HepG2 (cell line): ENCODE results near the gene DUSP15. TPM values are rescaled to one million over a fixed set of nuclear protein-coding genes. Genes with fewer than 3 reads are reported as not detected.

Experiments used
- ATAC-seq: fragments of 200-7000 bp; cut with Tn5 transposase; 3 replicates; pipeline ENCODE4 v1.9.1; 2020; ENCODE audit warnings: mild to moderate bottlenecking, moderate library complexity
- BruUV-seq: library from RNA; stranded (reverse); fragments of 400-500 nt; replicated peaks from 2 replicates; lab custom pipeline; 2021; lab: Mats Ljungman, UMichigan
- CTCF ChIA-PET: fragments of 300-600 bp; formaldehyde crosslinking; extraction: SDS; loops from one replicate; lab custom pipeline; 2021; ENCODE audit warnings: low total read pairs, inconsistent platforms, low intra/inter-chr PET ratio; lab: Yijun Ruan, JAX
- POLR2A ChIA-PET: fragments of 350-600 bp; sonication (Branson Sonifier 250); formaldehyde crosslinking; loops from one replicate; lab custom pipeline; 2020; ENCODE audit warnings: antibody characterized with exemption, inconsistent platforms; lab: Yijun Ruan, JAX
- DNase-seq: peaks from one replicate; pipeline ENCODE4 v3.0.0-alpha.2; 2015; ENCODE audit warnings: low spot score
- FAIRE-seq: peaks from 3 replicates; lab custom pipeline; 2011; peaks lifted over from hg19 to GRCh38; lab: Jason Lieb, UNC
- H2AFZ ChIP-seq: one replicate; pipeline ENCODE4 v1.6.1; 2011; ENCODE audit warnings: low read length, inconsistent platforms
- H3K27ac ChIP-seq: fragments of 300-600 bp; 3 replicates; pipeline ENCODE4 v1.8.0; 2011; ENCODE audit warnings: mixed run types, mild to moderate bottlenecking, mixed read lengths, low read length, inconsistent platforms; ENCODE audit not compliant: insufficient read depth; ENCODE audit errors: extremely low read length
- H3K27me3 ChIP-seq, 2 experiments: fragments of 200-600 bp in 1 of 2; 2 replicates in 1 of 2; 3 replicates in 1 of 2; pipeline versions ENCODE4 v1.6.0 to v1.8.0; 2011; ENCODE audit warnings: low read length in 2 of 2, mild to moderate bottlenecking in 2 of 2, moderate library complexity in 2 of 2, inconsistent platforms in 1 of 2; ENCODE audit not compliant: insufficient read depth in 2 of 2, control insufficient read depth in 1 of 2
- H3K36me3 ChIP-seq, 2 experiments: fragments of 200-600 bp in 1 of 2; replicated peaks in 1 of 2; 2 replicates in 1 of 2; 3 replicates in 1 of 2; pipeline versions ENCODE4 v1.5.1 to v1.8.0; 2011; ENCODE audit warnings: low read length in 2 of 2, inconsistent platforms in 1 of 2; ENCODE audit not compliant: insufficient read depth in 2 of 2, control insufficient read depth in 1 of 2
- H3K4me1 ChIP-seq: 2 replicates; pipeline ENCODE4 v1.5.1; 2012; ENCODE audit warnings: low read length, inconsistent platforms; ENCODE audit not compliant: insufficient read depth
- H3K4me2 ChIP-seq: 2 replicates; pipeline ENCODE4 v1.6.0; 2011; ENCODE audit warnings: low read depth, low read length, inconsistent platforms
- H3K4me3 ChIP-seq, 3 experiments: fragments of 200-600 bp in 1 of 3; sonication (generic), shearing (Covaris generic) in 1 of 3; replicated peaks in 1 of 3; 2 replicates each; pipeline ENCODE4 v1.5.1; 2011 to 2016; ENCODE audit warnings: low read length in 3 of 3, inconsistent platforms in 2 of 3, low read depth in 2 of 3, mild to moderate bottlenecking in 2 of 3, control low read depth in 1 of 3, mixed read lengths in 1 of 3; ENCODE audit not compliant: insufficient read depth in 1 of 3
- H3K79me2 ChIP-seq: one replicate; pipeline ENCODE4 v1.6.1; 2011; ENCODE audit warnings: low read length, inconsistent platforms; ENCODE audit not compliant: insufficient read depth
- H3K9ac ChIP-seq: 2 replicates; pipeline ENCODE4 v1.6.0; 2011; ENCODE audit warnings: mild to moderate bottlenecking, low read depth, low read length, inconsistent platforms; ENCODE audit not compliant: insufficient read depth
- H3K9me3 ChIP-seq: 2 replicates; pipeline ENCODE4 v1.5.1; 2012; ENCODE audit warnings: mild to moderate bottlenecking, low read length
- H4K20me1 ChIP-seq: 2 replicates; pipeline ENCODE4 v1.6.0; 2011; ENCODE audit warnings: inconsistent platforms, mild to moderate bottlenecking, low read length, moderate library complexity; ENCODE audit not compliant: insufficient read depth
- BHLHE40 ChIP-seq: IDR thresholded peaks from 2 replicates; pipeline ENCODE4 v1.6.1; 2011; ENCODE audit warnings: low read length, improper control_type of control experiment
- BRCA1 ChIP-seq: sonication (generic); formaldehyde crosslinking; IDR thresholded peaks from 2 replicates; pipeline ENCODE4 v1.4.0; 2020; ENCODE audit warnings: missing genetic modification reagents
- CHD2 ChIP-seq: IDR thresholded peaks from 2 replicates; pipeline ENCODE4 v1.6.1; 2011; ENCODE audit warnings: low read depth, low read length, improper control_type of control experiment
- KLF15 ChIP-seq: sonication (generic); formaldehyde crosslinking; IDR thresholded peaks from 2 replicates; pipeline ENCODE4 v1.8.1; 2023; ENCODE audit warnings: borderline replicate concordance, mild to moderate bottlenecking, inconsistent platforms, missing genetic modification reagents, mixed read lengths
- MAZ ChIP-seq, 2 experiments: sonication (generic) in 1 of 2; formaldehyde crosslinking in 1 of 2; IDR thresholded peaks; 2 replicates each; pipeline versions ENCODE4 v1.5.0 to v1.6.1; 2012 to 2020; ENCODE audit warnings: low read depth in 2 of 2, mild to moderate bottlenecking in 2 of 2, borderline replicate concordance in 1 of 2, improper control_type of control experiment in 1 of 2, low read length in 1 of 2, missing genetic modification reagents in 1 of 2, moderate library complexity in 1 of 2
- MEIS2 ChIP-seq: sonication (generic); formaldehyde crosslinking; IDR thresholded peaks from 2 replicates; pipeline ENCODE4 v1.9.0; 2021; ENCODE audit warnings: mild to moderate bottlenecking, missing genetic modification reagents
- MTF1 ChIP-seq: sonication (generic); formaldehyde crosslinking; IDR thresholded peaks from 2 replicates; pipeline ENCODE4 v1.5.0; 2020; ENCODE audit warnings: missing genetic modification reagents
- NKX3-1 ChIP-seq: sonication (generic); formaldehyde crosslinking; IDR thresholded peaks from 2 replicates; pipeline ENCODE4 v1.5.0; 2020; ENCODE audit warnings: missing genetic modification reagents
- SAP130 ChIP-seq: IDR thresholded peaks from 2 replicates; pipeline ENCODE4 v1.6.1; 2016; ENCODE audit warnings: low read depth
- SIX4 ChIP-seq: sonication (generic); formaldehyde crosslinking; IDR thresholded peaks from 2 replicates; pipeline ENCODE4 v1.4.0; 2020; ENCODE audit warnings: missing genetic modification reagents
- TBX3 ChIP-seq: fragments of 450-650 bp; IDR thresholded peaks from 2 replicates; pipeline ENCODE4 v1.6.1; 2017; ENCODE audit warnings: antibody characterized with exemption, mild to moderate bottlenecking, inconsistent platforms, borderline replicate concordance
- TRIM24 ChIP-seq: sonication (generic); formaldehyde crosslinking; IDR thresholded peaks from 2 replicates; pipeline ENCODE4 v1.8.0; 2022; ENCODE audit warnings: mild to moderate bottlenecking, missing genetic modification reagents
- ZBTB3 ChIP-seq: sonication (generic); formaldehyde crosslinking; IDR thresholded peaks from 2 replicates; pipeline ENCODE4 v1.4.0; 2020; ENCODE audit warnings: low read depth, mild to moderate bottlenecking, moderate library complexity, missing genetic modification reagents, borderline replicate concordance
- ZNF143 ChIP-seq: sonication (generic); formaldehyde crosslinking; IDR thresholded peaks from 2 replicates; pipeline ENCODE4 v1.4.0; 2020; ENCODE audit warnings: missing genetic modification reagents
- ZNF205 ChIP-seq: IDR thresholded peaks from 2 replicates; pipeline ENCODE4 v1.6.1; 2018; ENCODE audit warnings: missing biosample characterization, missing genetic modification reagents
- ZNF362 ChIP-seq: sonication (generic); formaldehyde crosslinking; IDR thresholded peaks from 2 replicates; pipeline ENCODE4 v1.4.0; 2020; ENCODE audit warnings: missing genetic modification reagents, mild to moderate bottlenecking, borderline replicate concordance
- ZNF777 ChIP-seq: sonication (generic); formaldehyde crosslinking; IDR thresholded peaks from 2 replicates; pipeline ENCODE4 v1.4.0; 2020; ENCODE audit warnings: missing genetic modification reagents
- ZXDC ChIP-seq: sonication (generic); formaldehyde crosslinking; IDR thresholded peaks from 2 replicates; pipeline ENCODE4 v1.5.0; 2020; ENCODE audit warnings: mild to moderate bottlenecking, missing genetic modification reagents
- ZZZ3 ChIP-seq: sonication (generic); formaldehyde crosslinking; IDR thresholded peaks from 2 replicates; pipeline ENCODE4 v1.4.0; 2020; ENCODE audit warnings: missing genetic modification reagents, mild to moderate bottlenecking, borderline replicate concordance
- WGBS: methylation state at CpG from one replicate; pipeline ENCODE4 v1.1.6; 2017; ENCODE audit warnings: low lambda C conversion rate; 5-methylcytosine and 5-hydroxymethylcytosine counted together
- in situ Hi-C: cut with HindIII; loops from 2 replicates; pipeline ENCODE4 v1.10.0; 2017; ENCODE audit warnings: low pct_unique_long_range_greater_than_20kb; ENCODE audit not compliant: extremely low pct_ligation_motif_present
- intact Hi-C: fragments of 100-400 bp; cut with micrococcal nuclease; formaldehyde crosslinking; loops from one replicate; pipeline ENCODE4 v1.10.0; 2022; ENCODE audit not compliant: unreplicated experiment
- polyA plus RNA-seq, 8 experiments: library from polyadenylated mRNA; depleted of rRNA in 3 of 8; stranded (reverse) in 7 of 8; unstranded in 1 of 8; fragments of >200 nt; fragmentation: Illumina TruSeq in 4 of 8; extraction: Trizol in 4 of 8; gene quantifications; 2 replicates each; pipeline versions ENCODE4 v1.2.1 to v1.2.3, GENCODE V29; 2011 to 2016; ENCODE audit warnings: low read depth in 4 of 8, missing spikeins in 1 of 8, mixed read lengths in 1 of 8; ENCODE audit not compliant: insufficient read depth in 1 of 8
- total RNA-seq, 5 experiments: library from RNA; depleted of rRNA; stranded (reverse); fragments of >200 nt; fragmentation: Illumina TruSeq; extraction: Trizol; gene quantifications; 2 replicates each; pipeline ENCODE4 v1.2.3, GENCODE V29; 2016; ENCODE audit warnings: low read depth in 1 of 5
- TF ChIP-seq, protein P1 (sequence below): sonication (generic); formaldehyde crosslinking; IDR thresholded peaks from 2 replicates; pipeline ENCODE4 v1.5.1; 2020; ENCODE audit warnings: missing genetic modification reagents, mild to moderate bottlenecking, borderline replicate concordance

The DUSP15 gene
- total and polyA plus RNA-seq, 2 of the 13 experiments (the other 11 are each of a cell fraction or from before 2014, with no cell fraction given) = 0.17 to 0.93 TPM

DNA sequence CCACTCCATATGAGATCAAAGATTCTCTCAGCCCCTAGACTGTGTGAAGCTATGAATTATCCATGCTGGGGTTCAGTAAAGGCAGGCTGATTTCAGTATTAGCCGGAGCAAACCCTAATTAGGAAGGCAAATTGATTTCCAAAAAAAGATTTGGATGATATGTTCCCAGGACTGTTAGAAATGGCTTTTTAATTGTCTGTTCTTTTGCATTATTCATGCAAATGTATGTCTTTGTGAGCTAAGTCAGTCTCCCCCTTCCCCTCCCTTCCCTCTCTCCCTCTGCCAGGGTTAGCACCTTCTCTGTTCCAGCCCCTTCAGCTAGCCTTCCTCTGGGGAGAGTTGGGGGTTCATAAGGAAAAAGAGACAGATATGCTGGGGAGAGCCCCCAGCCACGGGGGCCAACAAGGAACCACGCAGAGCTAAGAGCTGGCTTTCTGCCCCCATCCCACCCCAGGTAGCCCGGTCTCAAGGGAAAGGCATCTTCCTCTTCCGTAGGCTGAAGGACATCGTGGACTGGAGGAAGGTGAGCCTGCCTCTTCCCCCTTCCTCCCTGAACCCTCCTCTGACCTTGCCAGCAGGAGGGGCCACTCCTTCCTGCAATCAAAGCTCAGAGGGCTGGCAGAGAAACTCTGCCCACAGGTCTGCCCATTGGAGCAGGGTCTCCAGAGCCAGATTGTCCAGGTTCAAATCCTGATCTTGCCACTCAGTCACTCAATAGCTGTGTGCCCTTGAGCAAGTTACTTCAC is 49.3 kb upstream of the DUSP15 start:
- Histone ChIP-seq H3K27me3 (peaks cover 7 to 68% of the 10 kb centered on the region in 2 experiments), H3K9ac (no peak overlapping the region), H3K4me3 (no peak overlapping the region), H2AFZ (no peak overlapping the region), H3K36me3 (no peaks in the 10 kb centered on the region), H3K27ac (no peak overlapping the region), H3K4me1 (no peaks in the 10 kb centered on the region), H4K20me1 (no peaks in the 10 kb centered on the region), H3K79me2 (no peaks in the 10 kb centered on the region), H3K9me3 (no peaks in the 10 kb centered on the region), H3K4me2 (no peak overlapping the region)
- ATAC-seq (no peak), FAIRE-seq (no peak), DNase-seq (no peak)
- ChIA-PET POLR2A (no interaction called here), CTCF (no interaction called here)
- TF ChIP-seq ZNF205 (no peak), CHD2 (no peak), ZNF777 (no peak), ZZZ3 (no peak), ZXDC (CRISPR knock-in tag) (no peak), MEIS2 (CRISPR knock-in tag) (no peak), ZNF362 (no peak), MTF1 (CRISPR knock-in tag) (no peak), BHLHE40 (no peak), TBX3 (no peak), SIX4 (no peak), MAZ (IDR thresholded peaks at IDR 0.05; ENCODE audit: borderline replicate concordance, low read depth, low read length) (no peak), MAZ (CRISPR knock-in tag; IDR thresholded peaks at IDR 0.05; ENCODE audit: low read depth) (no peak), ZNF143 (CRISPR knock-in tag) (no peak), NKX3-1 (CRISPR knock-in tag) (no peak), BRCA1 (CRISPR knock-in tag) (no peak), SAP130 (no peak), KLF15 (CRISPR knock-in tag) (no peak), ZBTB3 (CRISPR knock-in tag) (no peak), TRIM24 (CRISPR knock-in tag) (no peak)
- TF ChIP-seq, protein P1, sequence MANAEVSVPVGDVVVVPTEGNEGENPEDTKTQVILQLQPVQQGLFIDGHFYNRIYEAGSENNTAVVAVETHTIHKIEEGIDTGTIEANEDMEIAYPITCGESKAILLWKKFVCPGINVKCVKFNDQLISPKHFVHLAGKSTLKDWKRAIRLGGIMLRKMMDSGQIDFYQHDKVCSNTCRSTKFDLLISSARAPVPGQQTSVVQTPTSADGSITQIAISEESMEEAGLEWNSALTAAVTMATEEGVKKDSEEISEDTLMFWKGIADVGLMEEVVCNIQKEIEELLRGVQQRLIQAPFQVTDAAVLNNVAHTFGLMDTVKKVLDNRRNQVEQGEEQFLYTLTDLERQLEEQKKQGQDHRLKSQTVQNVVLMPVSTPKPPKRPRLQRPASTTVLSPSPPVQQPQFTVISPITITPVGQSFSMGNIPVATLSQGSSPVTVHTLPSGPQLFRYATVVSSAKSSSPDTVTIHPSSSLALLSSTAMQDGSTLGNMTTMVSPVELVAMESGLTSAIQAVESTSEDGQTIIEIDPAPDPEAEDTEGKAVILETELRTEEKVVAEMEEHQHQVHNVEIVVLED (CRISPR knock-in tag) = no peak
- in situ Hi-C loops (no loop called here), intact Hi-C loops (no loop called here)
- 22% methylated on average over 6 of the region's 6 CpGs for whole genome bisulfite sequencing
- no TSS peak for BruUV-seq
